H1 (cell line): ENCODE results near the gene MBNL1.

ENCODE experiments used
- EGR1 ChIP-seq: IDR thresholded peaks from 2 replicates; pipeline ENCODE4 v1.6.1; 2011; ENCODE audit warnings: low read depth, low read length, borderline replicate concordance
- EP300 ChIP-seq, 2 experiments: IDR thresholded peaks; 1 replicate in 1 of 2; 2 replicates in 1 of 2; pipeline ENCODE4 v1.6.1; 2011 to 2012; ENCODE audit warnings: low read depth in 2 of 2, low read length in 2 of 2, mild to moderate bottlenecking in 2 of 2, borderline replicate concordance in 1 of 2, inconsistent platforms in 1 of 2, moderate library complexity in 1 of 2
- KDM5A ChIP-seq: fragments of 200-600 bp; IDR thresholded peaks from 2 replicates; pipeline ENCODE4 v1.7.1; 2012; ENCODE audit warnings: mild to moderate bottlenecking, low read length, inconsistent platforms, mixed read lengths
- POLR2A ChIP-seq, 2 experiments: IDR thresholded peaks; 1 replicate in 1 of 2; 2 replicates in 1 of 2; pipeline ENCODE4 v1.6.1; 2011; ENCODE audit warnings: low read depth in 2 of 2, low read length in 2 of 2, mild to moderate bottlenecking in 2 of 2; ENCODE audit errors: control extremely low read depth in 1 of 2
- POLR2AphosphoS5 ChIP-seq: IDR thresholded peaks from 2 replicates; pipeline ENCODE4 v1.6.1; 2011; ENCODE audit warnings: low read depth, low read length
- RBBP5 ChIP-seq: IDR thresholded peaks from 2 replicates; pipeline ENCODE4 v1.7.1; 2012; ENCODE audit warnings: low read depth, mild to moderate bottlenecking, inconsistent platforms, low read length, moderate library complexity, borderline replicate concordance
- YY1 ChIP-seq: IDR thresholded peaks from 2 replicates; pipeline ENCODE4 v1.6.1; 2011; ENCODE audit warnings: low read depth, mild to moderate bottlenecking, low read length
- TF ChIP-seq, protein P1 (sequence below), 3 experiments: IDR thresholded peaks; 1 replicate in 2 of 3; 2 replicates in 1 of 3; pipeline versions ENCODE4 v1.5.1 to v1.6.1; 2011; ENCODE audit warnings: low read length in 3 of 3, mild to moderate bottlenecking in 3 of 3, inconsistent platforms in 2 of 3, low read depth in 1 of 3, moderate library complexity in 1 of 3; ENCODE audit not compliant: insufficient read depth in 1 of 3; ENCODE audit errors: control extremely low read depth in 1 of 3

- no peak for TF ChIP-seq YY1
- no peak for TF ChIP-seq EGR1
- no peak for TF ChIP-seq POLR2AphosphoS5
- TF ChIP-seq, protein P1, sequence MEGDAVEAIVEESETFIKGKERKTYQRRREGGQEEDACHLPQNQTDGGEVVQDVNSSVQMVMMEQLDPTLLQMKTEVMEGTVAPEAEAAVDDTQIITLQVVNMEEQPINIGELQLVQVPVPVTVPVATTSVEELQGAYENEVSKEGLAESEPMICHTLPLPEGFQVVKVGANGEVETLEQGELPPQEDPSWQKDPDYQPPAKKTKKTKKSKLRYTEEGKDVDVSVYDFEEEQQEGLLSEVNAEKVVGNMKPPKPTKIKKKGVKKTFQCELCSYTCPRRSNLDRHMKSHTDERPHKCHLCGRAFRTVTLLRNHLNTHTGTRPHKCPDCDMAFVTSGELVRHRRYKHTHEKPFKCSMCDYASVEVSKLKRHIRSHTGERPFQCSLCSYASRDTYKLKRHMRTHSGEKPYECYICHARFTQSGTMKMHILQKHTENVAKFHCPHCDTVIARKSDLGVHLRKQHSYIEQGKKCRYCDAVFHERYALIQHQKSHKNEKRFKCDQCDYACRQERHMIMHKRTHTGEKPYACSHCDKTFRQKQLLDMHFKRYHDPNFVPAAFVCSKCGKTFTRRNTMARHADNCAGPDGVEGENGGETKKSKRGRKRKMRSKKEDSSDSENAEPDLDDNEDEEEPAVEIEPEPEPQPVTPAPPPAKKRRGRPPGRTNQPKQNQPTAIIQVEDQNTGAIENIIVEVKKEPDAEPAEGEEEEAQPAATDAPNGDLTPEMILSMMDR (IDR thresholded peaks at IDR 0.05; ENCODE audit: control extremely low read depth in 1 of 3, insufficient read depth in 1 of 3, low read depth in 1 of 3, low read length in 3 of 3): no peak
- no peak for TF ChIP-seq EP300 (IDR thresholded peaks at IDR 0.05; ENCODE audit: borderline replicate concordance in 1 of 2, low read depth in 2 of 2, low read length in 2 of 2)
- TF ChIP-seq POLR2A (IDR thresholded peaks at IDR 0.05; ENCODE audit: control extremely low read depth in 1 of 2, low read depth in 2 of 2, low read length in 2 of 2): no peak
- TF ChIP-seq RBBP5: no peak
- no peak for TF ChIP-seq KDM5A
Measured at GRCh38 chr3:152497457-152497856, 228.7 kb downstream of the MBNL1 start.
